SIG-M5 treated with dmso at 0.1 percent for 504 hours (cell line): ENCODE data around the gene CCDC127.
"Not testable (repeated sequence)": the region's sequence is repeated elsewhere in the genome, so short reads cannot be mapped to it uniquely, and the experiment has no call there.

Experiments
- DNase-seq: peaks from one replicate; lab custom pipeline; 2025; ENCODE audit not compliant: unreplicated experiment; lab: John Stamatoyannopoulos, UW

The CCDC127 gene

GRCh38 chr5:234450-234849, 16.5 kb upstream of the CCDC127 start:
- DNase-seq, result no peak

GRCh38 chr5:233426-233825, 15.5 kb upstream of the CCDC127 start:
- not testable (repeated sequence) for DNase-seq

- no peak for DNase-seq
Observed at GRCh38 chr5:231661-232060, 13.7 kb upstream of the CCDC127 start.

- no peak for DNase-seq
Observed at GRCh38 chr5:230711-231110, 12.8 kb upstream of the CCDC127 start.

GRCh38 chr5:228886-229285, 10.9 kb upstream of the CCDC127 start:
- DNase-seq, result no peak

GRCh38 chr5:227375-227774, 9.4 kb upstream of the CCDC127 start:
- DNase-seq, result not testable (repeated sequence)

- no peak for DNase-seq
Observed at GRCh38 chr5:225334-225733, 7.4 kb upstream of the CCDC127 start.

GRCh38 chr5:223791-224190, 5.8 kb upstream of the CCDC127 start:
- no peak for DNase-seq

- peak; percentile 19 for DNase-seq
Observed at GRCh38 chr5:222951-223715, 5.2 kb upstream of the CCDC127 start.

- no peak for DNase-seq
Observed at GRCh38 chr5:219991-220390, 2.0 kb upstream of the CCDC127 start.

- DNase-seq, result peak; percentile 27
Observed at GRCh38 chr5:219460-219863, 1.5 kb upstream of the CCDC127 start.

- peak; percentile 13 for DNase-seq
Observed at GRCh38 chr5:218457-219291, 721 bp upstream of the CCDC127 start.

GRCh38 chr5:216076-216475, 1.9 kb downstream of the CCDC127 start:
- not testable (repeated sequence) for DNase-seq

GRCh38 chr5:215256-215655, 2.7 kb downstream of the CCDC127 start:
- DNase-seq, result not testable (repeated sequence)

GRCh38 chr5:213803-214395, 4.1 kb downstream of the CCDC127 start:
- no peak for DNase-seq

GRCh38 chr5:208449-209114, 9.4 kb downstream of the CCDC127 start:
- DNase-seq, result no peak

- DNase-seq, result no peak
Observed at GRCh38 chr5:207599-207998, 10.4 kb downstream of the CCDC127 start.

- no peak for DNase-seq
Observed at GRCh38 chr5:206927-207536, 10.9 kb downstream of the CCDC127 start.

- no peak for DNase-seq
Observed at GRCh38 chr5:206406-206805, 11.5 kb downstream of the CCDC127 start.

GRCh38 chr5:204966-205670, 12.8 kb downstream of the CCDC127 start:
- DNase-seq, result no peak
